Iris pigment epithelial cell (primary cell): Measurements from ENCODE around the gene CDKL1.
"Not testable (repeated sequence)": the region's sequence is repeated elsewhere in the genome, so short reads cannot be mapped to it uniquely, and the experiment has no call there.

Source experiments
- DNase-seq: peaks from one replicate; pipeline ENCODE4 v3.0.0-alpha.2; 2011; ENCODE audit warnings: low read depth

The CDKL1 gene

DNA sequence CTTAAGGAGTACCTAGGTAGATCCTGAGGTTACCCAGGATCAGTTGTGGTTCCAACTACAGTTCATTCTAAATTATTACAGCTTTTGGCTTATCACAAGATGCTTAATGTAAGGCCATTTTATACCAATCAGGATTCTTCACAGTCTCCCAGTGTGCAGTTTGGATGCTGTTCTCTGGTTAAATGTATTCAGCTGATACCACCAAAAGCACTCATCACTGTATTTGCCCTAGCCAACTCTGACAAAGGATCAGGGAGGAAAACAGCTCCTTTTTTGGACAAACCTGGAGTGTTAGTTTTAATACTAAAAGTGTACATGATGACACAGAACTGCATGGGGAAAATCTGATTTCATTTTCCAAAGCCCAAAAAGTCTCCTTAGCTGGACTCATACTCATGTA, 65.1 kb downstream of the CDKL1 start:
- no peak for DNase-seq

DNA sequence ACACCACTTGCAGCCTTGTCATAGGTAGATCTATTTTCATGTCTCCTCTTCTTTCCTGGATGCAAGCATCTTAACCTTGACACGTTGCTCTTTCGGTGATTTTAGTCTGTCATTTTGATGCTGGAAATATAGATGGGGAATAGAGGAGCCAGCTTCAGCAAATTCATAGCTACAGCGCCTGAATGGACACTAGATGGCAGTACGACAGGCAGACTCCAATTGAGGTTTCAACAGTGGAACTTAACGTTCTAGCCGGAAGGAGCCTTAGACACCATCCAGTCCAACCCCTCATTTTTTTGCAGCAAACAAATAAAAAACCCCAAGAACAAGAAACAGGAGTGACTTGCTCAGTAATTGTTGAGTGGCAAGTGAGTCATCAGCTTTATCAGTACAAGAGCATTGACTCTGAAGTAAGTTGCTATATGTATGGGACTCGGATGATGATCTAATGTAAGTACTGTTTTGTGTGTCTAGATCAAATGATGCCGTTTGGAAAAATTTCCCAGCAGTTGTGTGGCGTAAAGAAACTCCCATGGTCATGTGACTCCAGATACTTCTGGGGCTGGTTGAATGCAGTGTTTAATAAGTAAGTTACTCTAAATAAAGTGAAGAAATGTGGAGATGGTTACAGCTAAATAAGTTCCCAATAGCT, 75.5 kb downstream of the CDKL1 start:
- peak; percentile 99 for DNase-seq

DNA sequence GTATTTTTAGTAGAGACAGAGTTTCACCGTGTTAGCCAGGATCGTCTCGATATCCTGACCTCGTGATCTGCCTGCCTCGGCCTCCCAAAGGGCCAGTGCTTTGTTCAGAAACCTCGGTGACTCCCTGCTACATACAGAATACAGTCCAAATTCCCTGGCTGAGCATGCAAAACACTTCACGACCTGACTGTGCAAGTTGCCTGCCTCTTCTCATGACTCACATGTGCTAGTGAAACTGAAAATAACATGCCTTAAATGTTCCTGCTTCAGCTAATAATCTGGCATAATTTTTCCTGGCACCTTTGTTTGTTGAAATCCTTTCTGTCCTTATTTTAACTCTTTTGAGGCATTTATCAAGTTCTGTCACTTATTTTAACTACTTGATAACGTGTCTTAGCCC, 76.4 kb downstream of the CDKL1 start:
- DNase-seq = peak; percentile 84

GRCh38 chr14:50319721-50320120, 77.0 kb downstream of the CDKL1 start:
- DNase-seq = peak; percentile 26

- DNase-seq = peak; percentile 72
Observed at GRCh38 chr14:50319293-50319692, 77.4 kb downstream of the CDKL1 start.

DNA sequence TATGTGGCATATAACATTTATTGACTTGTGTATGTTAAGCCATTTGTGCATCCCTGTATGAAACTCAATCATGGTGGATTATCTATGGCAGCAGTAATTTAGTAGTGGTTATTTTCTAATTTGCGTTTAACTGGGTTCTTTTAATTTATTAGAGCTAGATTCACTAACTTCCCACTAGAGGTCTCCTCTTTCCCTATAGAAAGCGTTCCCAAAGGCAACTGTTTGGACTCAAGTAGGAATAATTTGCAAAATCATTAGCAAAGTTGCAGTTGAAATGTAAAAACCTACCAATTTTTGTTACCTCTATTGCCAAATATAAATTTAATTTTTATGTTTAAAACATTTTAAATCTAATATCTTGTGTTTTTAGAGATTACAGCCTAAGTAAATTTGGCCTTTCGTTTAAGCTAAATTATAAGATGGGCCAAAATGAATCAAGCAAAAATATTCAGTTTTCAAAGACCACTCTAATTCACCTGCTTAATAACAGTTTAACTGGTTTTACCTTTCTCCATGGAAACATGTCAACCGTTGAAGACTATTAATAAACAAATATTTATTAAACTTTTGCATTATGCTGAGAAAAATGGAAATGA, 78.6 kb downstream of the CDKL1 start:
- DNase-seq = peak; percentile 58

- not testable (repeated sequence) for DNase-seq
Observed at GRCh38 chr14:50314098-50314497, 82.6 kb downstream of the CDKL1 start.

DNA sequence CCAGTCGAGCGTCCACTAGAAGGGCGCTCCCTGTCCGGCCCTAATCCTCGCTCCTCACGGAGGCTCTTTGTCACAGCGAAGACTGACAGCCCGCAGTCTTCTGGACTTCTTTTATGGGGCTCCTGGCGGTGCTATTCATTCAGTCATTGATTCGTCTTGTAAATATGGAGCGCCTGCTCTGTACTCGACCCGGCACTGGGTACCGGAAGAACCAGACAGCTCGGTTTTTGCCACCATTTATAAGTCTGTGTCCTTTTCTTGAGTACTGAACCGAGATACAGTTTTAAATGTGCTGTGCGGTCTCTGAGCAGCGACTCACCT, 84.0 kb downstream of the CDKL1 start:
- peak; percentile 57 for DNase-seq

- DNase-seq = peak; percentile 92
Observed at GRCh38 chr14:50311972-50312733, 84.5 kb downstream of the CDKL1 start, which contains the start of the genes DMAC2L and L2HGDH. DMAC2L (plus strand) TSS chr14:50312324; CDS start chr14:50321488, 9,164 bp downstream. L2HGDH (minus strand) TSS chr14:50312229; CDS start chr14:50312150, 79 bp downstream.

- no peak for DNase-seq
Observed at GRCh38 chr14:50311337-50311971, 85.2 kb downstream of the CDKL1 start.

GRCh38 chr14:50310445-50310844, 86.2 kb downstream of the CDKL1 start:
- no peak for DNase-seq

DNA sequence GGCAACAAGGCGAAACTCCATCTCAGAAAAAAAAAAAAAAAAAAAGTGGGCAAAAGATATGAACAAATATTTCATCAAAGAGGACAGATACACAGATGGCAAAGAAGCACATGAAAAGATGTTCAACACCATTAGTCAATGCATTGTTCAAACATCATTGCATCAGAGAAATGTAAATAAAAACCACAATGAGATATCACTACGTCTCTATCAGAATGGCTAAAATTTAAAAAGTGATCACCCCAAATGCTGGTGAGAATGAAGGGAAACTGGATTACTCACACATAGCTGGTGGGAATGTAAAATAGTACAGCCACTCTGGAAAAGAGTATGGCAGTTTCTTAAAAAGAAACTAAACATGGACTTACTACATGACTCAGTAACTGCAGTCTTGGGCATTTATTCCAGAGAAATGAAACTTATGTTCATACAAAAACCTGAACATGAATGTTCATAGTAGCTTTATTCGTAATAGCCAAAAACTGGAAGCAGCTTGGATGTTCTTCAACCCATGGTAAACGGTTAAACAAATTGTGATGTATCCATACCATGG, 88.2 kb downstream of the CDKL1 start:
- DNase-seq = peak; percentile 39

DNA sequence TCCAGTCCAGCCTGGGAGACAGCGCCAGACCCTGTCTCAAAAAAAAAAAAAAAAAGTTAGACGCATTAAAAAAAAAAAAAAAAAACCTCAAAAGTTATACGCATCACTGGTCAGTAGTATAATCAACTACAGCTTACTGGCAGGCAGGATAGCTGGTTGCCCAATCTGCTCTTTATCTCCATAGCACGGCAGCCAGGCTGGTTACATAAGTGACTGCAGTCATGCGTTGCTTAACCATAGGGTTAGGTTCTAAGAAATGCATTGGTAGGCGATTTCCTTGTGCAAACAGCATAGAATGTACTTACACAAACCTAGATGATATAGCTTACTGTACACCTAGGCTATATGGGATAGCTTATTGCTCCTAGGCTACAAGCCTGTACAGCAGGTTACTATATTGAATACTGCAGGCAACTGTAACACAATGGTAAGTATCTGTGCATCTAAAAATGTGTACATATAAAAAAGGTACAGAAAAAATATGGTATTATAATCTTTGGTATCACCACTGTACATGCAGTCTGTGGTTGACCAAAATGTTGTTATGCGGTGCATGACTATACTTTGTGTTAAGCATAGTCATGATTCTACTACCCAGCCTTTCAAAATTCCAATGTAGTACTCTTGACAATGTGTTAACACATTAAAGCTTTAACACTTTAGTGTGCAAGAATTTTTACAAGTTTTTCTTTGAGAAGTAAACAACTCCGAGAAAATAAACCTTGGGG, 92.8 kb downstream of the CDKL1 start:
- DNase-seq = peak; percentile 80

GRCh38 chr14:50301914-50302313, 94.8 kb downstream of the CDKL1 start:
- DNase-seq = peak; percentile 15

GRCh38 chr14:50299585-50299984, 97.1 kb downstream of the CDKL1 start:
- DNase-seq = no peak

- DNase-seq = no peak
Observed at GRCh38 chr14:50290306-50290705, 106.4 kb downstream of the CDKL1 start.

DNA sequence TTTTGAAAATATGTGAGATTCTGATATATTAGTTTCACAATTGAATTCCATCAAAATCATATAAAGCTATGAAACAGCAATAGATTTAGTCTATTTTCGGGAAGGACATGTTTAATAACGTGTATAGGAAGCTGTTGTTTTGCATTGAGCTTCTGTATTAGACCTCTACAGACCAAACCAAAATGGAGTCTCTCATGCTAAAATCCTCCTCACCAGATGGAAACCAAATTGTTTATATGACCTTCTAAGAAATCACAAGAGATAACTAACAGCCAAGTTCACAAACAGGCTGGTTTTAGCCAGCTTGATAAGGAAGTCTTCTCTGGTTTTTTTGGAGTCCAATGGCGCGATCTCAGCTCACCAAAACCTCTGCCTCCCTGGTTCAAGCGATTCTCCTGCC, 108.5 kb downstream of the CDKL1 start:
- no peak for DNase-seq

DNA sequence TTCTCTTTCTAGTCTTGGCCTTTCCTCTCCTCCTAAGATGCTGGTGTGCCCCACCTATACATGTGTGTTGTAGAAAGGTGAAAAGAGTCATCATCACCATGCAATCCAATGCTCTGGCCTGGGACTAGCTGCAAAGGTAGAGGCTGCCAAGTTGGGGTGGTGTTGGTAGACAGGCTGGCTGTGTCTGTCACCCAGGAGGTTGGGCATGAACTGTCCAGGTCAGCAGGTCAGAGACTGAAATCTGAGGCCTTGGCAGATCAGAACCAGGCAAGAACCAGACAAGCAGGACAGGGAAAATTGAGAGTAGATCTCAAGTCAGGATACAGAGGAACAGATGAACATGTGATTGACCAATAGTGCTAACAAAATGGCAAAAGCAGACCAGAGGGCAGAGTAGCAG, 110.8 kb downstream of the CDKL1 start:
- DNase-seq = no peak
